ENCODE measurements around the gene SLC25A42.

Gene SLC25A42

DNA sequence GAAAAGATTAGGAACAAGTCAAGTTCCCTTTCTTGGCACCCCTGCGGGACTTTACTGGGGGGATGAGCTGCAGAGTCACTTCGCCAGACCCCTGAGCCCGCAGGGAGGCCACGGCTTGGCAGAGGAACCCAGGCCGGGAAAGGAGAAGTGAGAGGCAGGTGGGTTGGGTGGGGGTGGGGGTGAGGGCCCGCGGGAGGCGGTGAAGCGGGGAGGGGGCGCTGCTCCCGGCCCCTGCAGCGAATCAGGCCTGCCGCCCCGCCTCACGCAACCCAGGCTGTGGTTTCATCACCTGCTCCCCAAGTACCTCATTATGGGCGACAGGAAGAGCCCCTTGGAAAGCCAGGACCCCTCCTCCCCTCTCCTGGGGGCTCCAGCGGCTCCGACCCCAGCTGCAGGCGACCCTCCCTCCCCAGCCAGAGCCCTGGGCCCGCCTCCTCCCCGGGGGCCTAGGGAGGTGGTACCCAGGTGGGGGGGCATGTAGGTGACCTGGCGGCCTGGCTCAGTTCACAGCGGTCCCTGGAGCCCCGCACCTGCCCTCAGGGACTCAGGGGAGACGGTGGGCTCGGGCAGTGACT, 96.8 kb downstream of the SLC25A42 start:
- DNase-seq (ENCODE audit: low read depth in 1 of 2, low spot score in 1 of 2): no peak

DNA sequence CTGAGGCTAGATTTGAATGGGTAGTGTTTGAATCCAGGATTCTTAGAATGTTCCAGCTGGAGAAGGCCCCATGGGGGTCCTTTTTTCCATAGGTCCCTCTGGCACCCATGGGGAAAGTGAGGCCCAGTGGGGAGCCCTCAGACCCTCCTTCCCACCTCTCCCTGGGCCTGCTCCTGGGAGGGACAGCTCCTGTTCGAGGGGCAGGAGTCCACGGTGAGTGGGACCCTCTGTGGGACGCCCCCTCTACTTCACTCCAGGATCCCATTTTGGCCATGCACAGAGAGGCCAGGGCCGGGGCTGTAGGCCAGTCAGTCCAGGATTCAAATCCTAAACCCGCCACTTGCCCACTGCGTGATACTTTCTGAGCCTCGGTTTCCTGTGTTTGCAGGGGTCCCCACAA, 98.7 kb downstream of the SLC25A42 start:
- no peak for DNase-seq (ENCODE audit: low read depth in 1 of 2, low spot score in 1 of 2)
